Left ventricle myocardium inferior (tissue), 1 donor: ENCODE results near the gene HIVEP2. TPM values are rescaled to one million over a fixed set of nuclear protein-coding genes. Genes with fewer than 3 reads are reported as not detected.

Experiments
- DNase-seq: peaks from one replicate; pipeline ENCODE4 v3.0.0-alpha.2; 2020
- H3K27ac ChIP-seq: fragments of 200-600 bp; replicated peaks from 2 replicates; pipeline ENCODE4 v1.8.0; 2021
- H3K27me3 ChIP-seq: fragments of 200-600 bp; 2 replicates; pipeline ENCODE4 v1.8.0; 2021; ENCODE audit warnings: low read depth
- H3K36me3 ChIP-seq: fragments of 200-600 bp; 2 replicates; pipeline ENCODE4 v1.8.0; 2021
- H3K4me1 ChIP-seq: fragments of 200-600 bp; 2 replicates; pipeline ENCODE4 v1.8.0; 2021
- H3K4me3 ChIP-seq: fragments of 200-600 bp; 2 replicates; pipeline ENCODE4 v1.8.0; 2021; ENCODE audit warnings: mild to moderate bottlenecking, moderate library complexity
- H3K9me3 ChIP-seq: fragments of 200-600 bp; replicated peaks from 2 replicates; pipeline ENCODE4 v1.8.0; 2021
- CTCF ChIP-seq: fragments of 200-600 bp; IDR thresholded peaks from 2 replicates; pipeline ENCODE4 v1.8.0; 2021; ENCODE audit warnings: antibody characterized with exemption, mild to moderate bottlenecking, borderline replicate concordance
- intact Hi-C: fragments of 100-400 bp; cut with micrococcal nuclease; formaldehyde crosslinking; loops from one replicate; pipeline ENCODE4 v1.11.0; 2022
- total RNA-seq: library from RNA; stranded (reverse); fragmentation: NEBNext Ultra II Directional; extraction: Animal tissue kit (Norgen Biotek cat#: 25700); gene quantifications from one replicate; pipeline ENCODE4 v1.2.1, GENCODE V29; 2021
- donor health status: DM: no; HTN: yes; CAD: no; lungs with severe emphysema.

HIVEP2 gene
- total RNA-seq, 1 donor from 2014 or later, result 16.2 TPM

GRCh38 chr6:142945446-142946180 lies 637 bp upstream of the HIVEP2 start:
- no peaks in the 10 kb centered on the region for H3K36me3 ChIP-seq
- intact Hi-C loops, result loop anchor here (10.0 kb wide), 1 partner anchor 51 kb away; no protein-coding TSS in a partner anchor
- H3K4me3 ChIP-seq, result peak overlapping the region; percentile 93
- no peak for TF ChIP-seq CTCF
- DNase-seq, result no peak
- H3K27me3 ChIP-seq, result no peaks in the 10 kb centered on the region
- no peaks in the 10 kb centered on the region for H3K9me3 ChIP-seq
- H3K4me1 ChIP-seq, result peaks cover 55% of the 10 kb centered on the region
- peak overlapping the region; percentile 98 for H3K27ac ChIP-seq

GRCh38 chr6:142944124-142945048 lies 590 bp downstream of the HIVEP2 start:
- H3K27me3 ChIP-seq, result no peaks in the 10 kb centered on the region
- H3K9me3 ChIP-seq, result no peaks in the 10 kb centered on the region
- TF ChIP-seq CTCF, result no peak
- no peaks in the 10 kb centered on the region for H3K36me3 ChIP-seq
- peak overlapping the region; percentile 98 for H3K27ac ChIP-seq
- H3K4me3 ChIP-seq, result peak overlapping the region; percentile 93
- intact Hi-C loops, result loop anchor here (10.0 kb wide), 1 partner anchor 50 kb away; no protein-coding TSS in a partner anchor
- peaks cover 64% of the 10 kb centered on the region for H3K4me1 ChIP-seq
- DNase-seq, result peak; percentile 85

GRCh38 chr6:142943711-142944123 lies 1.3 kb downstream of the HIVEP2 start:
- Histone ChIP-seq H3K27ac (peak overlapping the region; percentile 98), H3K9me3 (no peaks in the 10 kb centered on the region), H3K36me3 (no peaks in the 10 kb centered on the region), H3K4me1 (peaks cover 66% of the 10 kb centered on the region), H3K4me3 (peak overlapping the region; percentile 93), H3K27me3 (no peaks in the 10 kb centered on the region)
- no peak for TF ChIP-seq CTCF
- intact Hi-C loops, result loop anchor here (10.0 kb wide), 1 partner anchor 49 kb away; no protein-coding TSS in a partner anchor
- no peak for DNase-seq

GRCh38 chr6:142942805-142943227 lies 2.2 kb downstream of the HIVEP2 start:
- Histone ChIP-seq H3K4me1 (peaks cover 61% of the 10 kb centered on the region), H3K27ac (peak overlapping the region; percentile 98), H3K27me3 (no peaks in the 10 kb centered on the region), H3K36me3 (no peaks in the 10 kb centered on the region), H3K9me3 (no peaks in the 10 kb centered on the region), H3K4me3 (no peak overlapping the region)
- TF ChIP-seq CTCF, result peak; percentile 69
- intact Hi-C loops, result loop anchor here (10.0 kb wide), 1 partner anchor 48 kb away; no protein-coding TSS in a partner anchor
- DNase-seq, result no peak

GRCh38 chr6:142942238-142942637 lies 2.7 kb downstream of the HIVEP2 start:
- no peak for TF ChIP-seq CTCF
- H3K36me3 ChIP-seq, result no peaks in the 10 kb centered on the region
- H3K9me3 ChIP-seq, result no peaks in the 10 kb centered on the region
- H3K4me3 ChIP-seq, result no peak overlapping the region
- intact Hi-C loops, result loop anchor here (10.0 kb wide), 1 partner anchor 47 kb away; no protein-coding TSS in a partner anchor
- no peaks in the 10 kb centered on the region for H3K27me3 ChIP-seq
- H3K4me1 ChIP-seq, result peaks cover 57% of the 10 kb centered on the region
- no peak overlapping the region for H3K27ac ChIP-seq
- no peak for DNase-seq
